Activated B cell treated with CpG ODN at 0.5 μM for 24 hours (primary cell): ENCODE measurements around the gene AGO3. TPM values are rescaled to one million over a fixed set of nuclear protein-coding genes. Genes with fewer than 3 reads are reported as not detected.

Source experiments
- ATAC-seq: fragments of 200-7000 bp; cut with Tn5 transposase; one replicate; pipeline ENCODE4 v1.10.0; 2021; ENCODE audit warnings: low read depth, mild to moderate bottlenecking, moderate library complexity
- CTCF ChIA-PET: fragments of 350-600 bp; sonication (Branson Sonifier 250); formaldehyde crosslinking; loops from one replicate; lab custom pipeline; 2021; ENCODE audit warnings: antibody characterized with exemption; lab: Charles Lee
- POLR2A ChIA-PET: fragments of 350-600 bp; sonication (Branson Sonifier 250); formaldehyde crosslinking; loops from one replicate; lab custom pipeline; 2021; ENCODE audit warnings: antibody characterized with exemption; lab: Charles Lee
- DNase-seq: peaks from one replicate; pipeline ENCODE4 v3.0.0; 2022
- H3K27ac Mint-ChIP-seq: one replicate; pipeline ENCODE4 v1.8.0; 2020; ENCODE audit warnings: mixed read lengths
- H3K27me3 Mint-ChIP-seq: one replicate; pipeline ENCODE4 v1.8.0; 2021; ENCODE audit warnings: mixed read lengths
- H3K36me3 Mint-ChIP-seq: one replicate; pipeline ENCODE4 v1.8.0; 2021; ENCODE audit warnings: low read depth, mixed read lengths
- H3K4me1 Mint-ChIP-seq: one replicate; pipeline ENCODE4 v1.8.0; 2021; ENCODE audit warnings: mixed read lengths
- H3K4me3 Mint-ChIP-seq: one replicate; pipeline ENCODE4 v1.8.0; 2020; ENCODE audit warnings: mild to moderate bottlenecking, mixed read lengths
- H3K9me3 Mint-ChIP-seq: one replicate; pipeline ENCODE4 v1.8.0; 2020; ENCODE audit warnings: mixed read lengths
- CTCF ChIP-seq: fragments of 200-600 bp; IDR thresholded peaks from one replicate; pipeline ENCODE4 v1.8.0; 2022; ENCODE audit warnings: antibody characterized with exemption, mild to moderate bottlenecking
- intact Hi-C: fragments of 100-400 bp; cut with micrococcal nuclease; formaldehyde crosslinking; loops from one replicate; pipeline ENCODE4 v1.15.1; 2024
- total RNA-seq: library from RNA; stranded (reverse); gene quantifications from 2 replicates; pipeline ENCODE4 v1.2.3, GENCODE V29; 2022

Gene AGO3
- total RNA-seq, 1 donor from 2014 or later = 37.2 TPM

GRCh38 chr1:36081926-36082485 lies 151.1 kb downstream of the AGO3 start:
- H3K4me3 Mint-ChIP-seq = no peak overlapping the region
- H3K27me3 Mint-ChIP-seq = peaks cover 33% of the 10 kb centered on the region
- no peak for TF ChIP-seq CTCF
- H3K36me3 Mint-ChIP-seq = no peaks in the 10 kb centered on the region
- H3K9me3 Mint-ChIP-seq = no peaks in the 10 kb centered on the region
- intact Hi-C loops = loop anchor here (10.0 kb wide), 1 partner anchor 227 kb away; no protein-coding TSS in a partner anchor
- ChIA-PET CTCF (no interaction called here), POLR2A (no interaction called here)
- ATAC-seq = no peak
- H3K27ac Mint-ChIP-seq = no peak overlapping the region
- H3K4me1 Mint-ChIP-seq = peaks cover under 1% of the 10 kb centered on the region
- no peak for DNase-seq

DNA sequence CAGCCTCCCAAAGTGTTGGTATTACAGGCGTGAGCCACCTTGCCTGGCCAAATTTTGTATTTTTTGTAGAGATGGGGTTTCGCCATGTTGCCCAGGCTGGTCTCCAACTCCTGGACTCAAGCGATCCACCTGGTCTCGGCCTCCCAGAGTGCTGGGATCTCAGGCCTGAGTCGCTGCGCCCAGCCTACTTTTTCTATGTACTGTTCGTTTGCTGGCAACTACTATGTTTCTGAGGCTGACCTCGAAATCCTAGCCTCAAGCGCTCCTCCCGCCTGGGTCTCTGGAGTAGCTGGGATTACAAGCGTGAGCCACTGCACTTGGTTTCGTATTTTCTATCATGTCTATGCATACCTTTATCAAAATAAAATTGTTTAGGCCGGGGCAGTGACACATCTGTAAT lies 152.3 kb downstream of the AGO3 start:
- no peak for DNase-seq
- Mint-ChIP-seq H3K4me1 (peaks cover 2% of the 10 kb centered on the region), H3K36me3 (no peaks in the 10 kb centered on the region), H3K27ac (no peak overlapping the region), H3K27me3 (peaks cover 33% of the 10 kb centered on the region), H3K9me3 (no peaks in the 10 kb centered on the region), H3K4me3 (peak overlapping the region; percentile 11)
- TF ChIP-seq CTCF = no peak
- ChIA-PET POLR2A (interaction anchor here (0.6 kb wide), 1 partner anchor 512 kb away, joined by 3 read pairs; no protein-coding TSS in a partner anchor), CTCF (no interaction called here)
- ATAC-seq = no peak
- intact Hi-C loops = loop anchor here (10.0 kb wide), 1 partner anchor 228 kb away; no protein-coding TSS in a partner anchor

DNA sequence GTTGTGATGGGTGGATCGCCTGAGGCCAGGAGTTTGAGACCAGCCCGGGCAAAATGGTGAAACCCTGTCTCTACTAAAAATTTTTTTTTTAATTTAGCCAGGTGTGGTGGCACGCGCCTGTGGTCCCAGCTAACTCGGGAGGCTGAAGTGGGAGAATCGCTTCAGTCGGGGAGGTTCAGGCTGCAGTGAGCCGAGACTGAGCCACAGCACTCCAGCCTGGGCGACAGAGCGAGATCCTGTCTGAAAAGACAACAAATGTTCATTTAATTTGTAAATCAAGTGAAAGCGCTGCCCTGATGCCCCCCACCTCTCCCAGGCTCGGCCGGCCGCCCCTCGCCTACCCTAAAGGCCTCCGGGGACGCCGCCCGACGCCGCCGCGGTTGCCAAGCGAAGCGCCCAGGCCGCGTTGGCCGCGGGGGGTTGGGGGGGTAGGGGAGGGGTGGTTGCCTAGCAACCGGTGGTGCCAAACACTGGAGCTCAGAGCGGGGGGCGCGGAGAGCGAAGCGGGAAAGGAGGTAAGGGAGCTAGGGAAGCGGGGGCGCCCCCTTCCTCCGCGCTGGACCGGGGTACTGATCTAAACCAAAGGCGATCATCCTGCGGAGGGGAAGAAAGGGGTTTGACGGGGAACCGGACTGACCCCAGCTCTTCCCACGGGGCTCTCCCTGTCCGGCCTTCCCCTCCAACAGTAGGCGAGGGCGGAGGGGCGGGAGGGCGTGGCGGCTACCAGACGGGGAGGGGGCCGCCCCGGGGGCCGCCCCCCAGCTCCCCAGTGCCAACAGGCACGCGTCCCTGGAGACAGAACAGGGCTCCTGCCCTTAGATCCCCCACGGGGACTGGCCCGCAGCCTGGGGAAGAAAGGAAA lies 153.0 kb downstream of the AGO3 start, which contains the start of gene TEKT2:
Gene TEKT2, plus strand, starts transcription at position 460 of the 862 bp plus-strand sequence. CDS start 828 bp downstream, outside the sequence.
- POLR2A ChIA-PET = interaction anchor here (0.6 kb wide), 1 partner anchor 513 kb away, joined by 3 read pairs; no protein-coding TSS in a partner anchor
- ATAC-seq (no peak), DNase-seq (no peak)
- Mint-ChIP-seq H3K4me3 (peak within 1 kb of the TSS; percentile 44), H3K27ac (no peak within 1 kb of the TSS), H3K4me1 (peaks cover 2% of the 10 kb centered on the region), H3K9me3 (no peaks in the 10 kb centered on the region), H3K36me3 (no peaks in the 10 kb centered on the region), H3K27me3 (peaks cover 33% of the 10 kb centered on the region)
- TF ChIP-seq CTCF = no peak
- intact Hi-C loops = loop anchor here (10.0 kb wide), 1 partner anchor 229 kb away; no protein-coding TSS in a partner anchor
- CTCF ChIA-PET = no interaction called here

GRCh38 chr1:36084497-36085115 lies 153.7 kb downstream of the AGO3 start:
- Mint-ChIP-seq H3K27ac (no peak overlapping the region), H3K36me3 (peaks cover 3% of the 10 kb centered on the region), H3K4me3 (peak overlapping the region; percentile 15), H3K27me3 (peaks cover 33% of the 10 kb centered on the region), H3K9me3 (no peaks in the 10 kb centered on the region), H3K4me1 (peaks cover 7% of the 10 kb centered on the region)
- intact Hi-C loops = loop anchor here (10.0 kb wide), 1 partner anchor 230 kb away; no protein-coding TSS in a partner anchor
- POLR2A ChIA-PET = no interaction called here
- no peak for TF ChIP-seq CTCF
- DNase-seq (no peak), ATAC-seq (no peak)
- CTCF ChIA-PET = no interaction called here
